Endometrial microvascular endothelial cells (primary cell): Measurements from ENCODE around the gene SH2D6. TPM values are rescaled to one million over a fixed set of nuclear protein-coding genes. Genes with fewer than 3 reads are reported as not detected.

Source experiments
- total RNA-seq: library from RNA; depleted of rRNA; stranded (reverse); fragments of >200 nt; gene quantifications from one replicate; pipeline ENCODE4 v1.2.3, GENCODE V29; 2015; ENCODE audit errors: inconsistent ontology term

The SH2D6 gene
- total RNA-seq, 1 donor from 2014 or later = not detected

Other genes with a start within 250 kb of the SH2D6 start
- 99.0 TPM for gene TGOLN2, start 90.7 kb upstream of the SH2D6 start, total RNA-seq
- gene RETSAT, start 64.2 kb upstream of the SH2D6 start, total RNA-seq = 49.0 TPM
- 17.1 TPM for gene ELMOD3, start 63.9 kb upstream of the SH2D6 start, total RNA-seq
- gene CAPG, start 8.3 kb upstream of the SH2D6 start, total RNA-seq = 99.7 TPM
- 179 TPM for gene MAT2A, start 120.5 kb downstream of the SH2D6 start, total RNA-seq
- 77.5 TPM for gene GGCX, start 142.8 kb downstream of the SH2D6 start, total RNA-seq
- 3.6 TPM for gene VAMP8, start 158.9 kb downstream of the SH2D6 start, total RNA-seq
- gene VAMP5, start 165.7 kb downstream of the SH2D6 start, total RNA-seq = 124 TPM
- 174 TPM for gene RNF181, start 177.0 kb downstream of the SH2D6 start, total RNA-seq
- gene TMEM150A, start 184.0 kb downstream of the SH2D6 start, total RNA-seq = 23.5 TPM
- gene C2orf68, start 193.4 kb downstream of the SH2D6 start, total RNA-seq = 8.8 TPM
- 74.2 TPM for gene USP39, start 197.5 kb downstream of the SH2D6 start, total RNA-seq
- not detected for gene SFTPB, start 249.5 kb downstream of the SH2D6 start, total RNA-seq